Left ventricle myocardium inferior (tissue), 1 donor: ENCODE results near the gene MANEAL. TPM values are rescaled to one million over a fixed set of nuclear protein-coding genes. Genes with fewer than 3 reads are reported as not detected.
"Not testable (repeated sequence)": the region's sequence is repeated elsewhere in the genome, so short reads cannot be mapped to it uniquely, and the experiment has no call there.

ENCODE experiments used
- DNase-seq: peaks from one replicate; pipeline ENCODE4 v3.0.0-alpha.2; 2020
- H3K27ac ChIP-seq: fragments of 200-600 bp; replicated peaks from 2 replicates; pipeline ENCODE4 v1.8.0; 2021
- H3K27me3 ChIP-seq: fragments of 200-600 bp; 2 replicates; pipeline ENCODE4 v1.8.0; 2021; ENCODE audit warnings: low read depth
- H3K36me3 ChIP-seq: fragments of 200-600 bp; 2 replicates; pipeline ENCODE4 v1.8.0; 2021
- H3K4me1 ChIP-seq: fragments of 200-600 bp; 2 replicates; pipeline ENCODE4 v1.8.0; 2021
- H3K4me3 ChIP-seq: fragments of 200-600 bp; 2 replicates; pipeline ENCODE4 v1.8.0; 2021; ENCODE audit warnings: mild to moderate bottlenecking, moderate library complexity
- H3K9me3 ChIP-seq: fragments of 200-600 bp; replicated peaks from 2 replicates; pipeline ENCODE4 v1.8.0; 2021
- intact Hi-C: fragments of 100-400 bp; cut with micrococcal nuclease; formaldehyde crosslinking; loops from one replicate; pipeline ENCODE4 v1.11.0; 2022
- total RNA-seq: library from RNA; stranded (reverse); fragmentation: NEBNext Ultra II Directional; extraction: Animal tissue kit (Norgen Biotek cat#: 25700); gene quantifications from one replicate; pipeline ENCODE4 v1.2.1, GENCODE V29; 2021
- TF ChIP-seq, protein P1 (sequence below): fragments of 200-600 bp; IDR thresholded peaks from 2 replicates; pipeline ENCODE4 v1.8.0; 2021; ENCODE audit warnings: antibody characterized with exemption, mild to moderate bottlenecking, borderline replicate concordance
- donor health status: DM: no; HTN: yes; CAD: no; lungs with severe emphysema.

MANEAL gene
- total RNA-seq, 1 donor from 2014 or later, result 1.9 TPM

GRCh38 chr1:37767488-37767887 lies 26.2 kb upstream of the MANEAL start:
- no peak for DNase-seq
- no peak overlapping the region for H3K4me3 ChIP-seq
- TF ChIP-seq, protein P1, sequence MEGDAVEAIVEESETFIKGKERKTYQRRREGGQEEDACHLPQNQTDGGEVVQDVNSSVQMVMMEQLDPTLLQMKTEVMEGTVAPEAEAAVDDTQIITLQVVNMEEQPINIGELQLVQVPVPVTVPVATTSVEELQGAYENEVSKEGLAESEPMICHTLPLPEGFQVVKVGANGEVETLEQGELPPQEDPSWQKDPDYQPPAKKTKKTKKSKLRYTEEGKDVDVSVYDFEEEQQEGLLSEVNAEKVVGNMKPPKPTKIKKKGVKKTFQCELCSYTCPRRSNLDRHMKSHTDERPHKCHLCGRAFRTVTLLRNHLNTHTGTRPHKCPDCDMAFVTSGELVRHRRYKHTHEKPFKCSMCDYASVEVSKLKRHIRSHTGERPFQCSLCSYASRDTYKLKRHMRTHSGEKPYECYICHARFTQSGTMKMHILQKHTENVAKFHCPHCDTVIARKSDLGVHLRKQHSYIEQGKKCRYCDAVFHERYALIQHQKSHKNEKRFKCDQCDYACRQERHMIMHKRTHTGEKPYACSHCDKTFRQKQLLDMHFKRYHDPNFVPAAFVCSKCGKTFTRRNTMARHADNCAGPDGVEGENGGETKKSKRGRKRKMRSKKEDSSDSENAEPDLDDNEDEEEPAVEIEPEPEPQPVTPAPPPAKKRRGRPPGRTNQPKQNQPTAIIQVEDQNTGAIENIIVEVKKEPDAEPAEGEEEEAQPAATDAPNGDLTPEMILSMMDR, result no peak
- no peaks in the 10 kb centered on the region for H3K9me3 ChIP-seq
- H3K27ac ChIP-seq, result no peak overlapping the region
- intact Hi-C loops, result no loop called here
- H3K27me3 ChIP-seq, result peaks cover 84% of the 10 kb centered on the region
- no peaks in the 10 kb centered on the region for H3K4me1 ChIP-seq
- H3K36me3 ChIP-seq, result no peaks in the 10 kb centered on the region

GRCh38 chr1:37771440-37771839 lies 22.2 kb upstream of the MANEAL start:
- H3K9me3 ChIP-seq, intact Hi-C loops, H3K4me3 ChIP-seq, DNase-seq, H3K27ac ChIP-seq, H3K4me1 ChIP-seq, H3K36me3 ChIP-seq: not testable (repeated sequence)
- peaks cover 66% of the 10 kb centered on the region for H3K27me3 ChIP-seq

DNA sequence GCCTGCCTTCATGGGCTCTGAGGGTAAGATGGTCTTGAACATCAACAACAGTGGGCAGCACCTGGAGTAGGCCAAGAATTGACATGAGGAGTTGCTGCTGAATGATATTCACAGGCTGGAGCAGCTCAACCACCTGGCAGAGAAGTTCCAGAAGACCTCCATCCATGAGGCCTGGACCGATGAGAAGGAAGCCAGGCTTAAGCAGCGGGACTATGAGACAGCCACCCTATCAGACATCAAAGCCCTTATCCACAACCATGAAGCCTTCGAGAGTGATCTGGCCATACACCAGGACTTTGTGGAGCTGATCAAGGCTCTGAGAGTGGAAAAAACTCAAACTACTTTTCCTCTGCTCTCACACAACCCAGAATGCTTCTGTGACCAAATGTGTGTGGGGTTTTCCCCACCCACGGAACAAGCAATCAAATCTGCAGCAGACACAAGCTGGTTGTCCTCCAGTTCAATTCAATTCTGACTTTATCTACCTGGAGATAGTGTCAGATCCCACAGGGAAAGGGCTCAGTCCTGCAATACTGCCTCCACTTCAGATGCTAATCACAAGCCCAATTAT lies 16.6 kb upstream of the MANEAL start:
- H3K36me3 ChIP-seq, result no peaks in the 10 kb centered on the region
- no peak overlapping the region for H3K4me3 ChIP-seq
- no peak for DNase-seq
- no peaks in the 10 kb centered on the region for H3K4me1 ChIP-seq
- TF ChIP-seq, protein P1, result no peak
- intact Hi-C loops, result no loop called here
- no peaks in the 10 kb centered on the region for H3K9me3 ChIP-seq
- no peak overlapping the region for H3K27ac ChIP-seq
- peaks cover 57% of the 10 kb centered on the region for H3K27me3 ChIP-seq

- peaks cover 72% of the 10 kb centered on the region for H3K27me3 ChIP-seq
- intact Hi-C loops, result no loop called here
- no peaks in the 10 kb centered on the region for H3K4me1 ChIP-seq
- no peaks in the 10 kb centered on the region for H3K36me3 ChIP-seq
- no peaks in the 10 kb centered on the region for H3K9me3 ChIP-seq
- H3K27ac ChIP-seq, result no peak overlapping the region
- H3K4me3 ChIP-seq, result no peak overlapping the region
- TF ChIP-seq, protein P1, result no peak
- no peak for DNase-seq
These were observed 15.0 kb upstream of the MANEAL start for GRCh38 chr1:37778654-37779053.

GRCh38 chr1:37782491-37782890 lies 11.2 kb upstream of the MANEAL start:
- intact Hi-C loops, result no loop called here
- Histone ChIP-seq H3K4me3 (no peak overlapping the region), H3K4me1 (no peaks in the 10 kb centered on the region), H3K27ac (no peak overlapping the region), H3K36me3 (no peaks in the 10 kb centered on the region), H3K27me3 (peaks cover 84% of the 10 kb centered on the region), H3K9me3 (no peaks in the 10 kb centered on the region)
- TF ChIP-seq, protein P1, result no peak
- no peak for DNase-seq

GRCh38 chr1:37792943-37793686 lies 532 bp upstream of the MANEAL start:
- Histone ChIP-seq H3K36me3 (no peaks in the 10 kb centered on the region), H3K27me3 (peaks cover 39% of the 10 kb centered on the region), H3K9me3 (no peaks in the 10 kb centered on the region), H3K4me3 (peak overlapping the region; percentile 72), H3K27ac (no peak overlapping the region), H3K4me1 (peaks cover 23% of the 10 kb centered on the region)
- TF ChIP-seq, protein P1, result no peak
- no peak for DNase-seq
- intact Hi-C loops, result no loop called here
